Fibroblast of skin of back (primary cell): ENCODE measurements around the gene ATF6B.
A peak's percentile ranks its signal among the peaks of the same experiment; 100 is the strongest.

Experiments used
- DNase-seq: peaks from one replicate; pipeline ENCODE4 v3.0.0-alpha.2; 2013

ATF6B gene

GRCh38 chr6:32131439-32131948, 3.4 kb upstream of the ATF6B start:
- no peak for DNase-seq

DNA sequence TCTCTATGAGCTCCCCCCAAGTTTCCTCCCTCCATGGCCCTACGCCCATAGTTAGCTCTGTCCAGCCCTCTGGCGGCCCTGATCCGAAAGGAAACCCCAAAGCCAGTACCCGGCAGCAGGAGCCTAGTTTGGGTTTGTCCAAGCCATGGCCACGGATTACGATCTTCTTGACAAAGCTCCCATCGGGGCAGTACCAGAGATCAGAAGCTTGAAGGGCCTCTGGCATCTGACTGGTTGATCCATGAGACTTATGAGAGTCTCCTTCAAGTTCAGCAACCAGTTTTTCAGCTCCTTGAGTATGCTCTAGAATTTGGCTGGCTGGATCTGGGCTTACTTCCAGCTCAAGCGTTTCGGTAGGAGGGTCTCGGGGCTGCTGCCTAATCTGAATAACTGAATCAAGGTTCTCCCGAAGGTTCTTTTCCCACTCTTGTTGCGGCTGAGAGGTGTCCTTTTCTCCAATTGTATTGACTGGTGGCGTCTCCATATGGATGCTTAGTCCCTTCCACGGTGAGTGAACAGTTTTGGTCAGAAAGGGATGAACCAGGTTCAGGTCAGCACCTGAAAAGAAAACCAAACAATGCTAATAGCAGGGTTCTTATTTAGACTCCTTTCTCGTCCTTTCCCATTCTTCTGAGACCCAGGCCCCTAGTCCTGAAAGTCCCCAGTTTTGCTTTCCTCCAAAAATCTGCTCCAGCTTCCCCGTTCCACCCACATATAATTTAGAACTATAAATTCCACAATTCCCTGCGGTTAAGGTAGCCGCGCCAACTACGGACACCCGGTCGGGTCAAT, 1.4 kb upstream of the ATF6B start:
- no peak for DNase-seq

DNA sequence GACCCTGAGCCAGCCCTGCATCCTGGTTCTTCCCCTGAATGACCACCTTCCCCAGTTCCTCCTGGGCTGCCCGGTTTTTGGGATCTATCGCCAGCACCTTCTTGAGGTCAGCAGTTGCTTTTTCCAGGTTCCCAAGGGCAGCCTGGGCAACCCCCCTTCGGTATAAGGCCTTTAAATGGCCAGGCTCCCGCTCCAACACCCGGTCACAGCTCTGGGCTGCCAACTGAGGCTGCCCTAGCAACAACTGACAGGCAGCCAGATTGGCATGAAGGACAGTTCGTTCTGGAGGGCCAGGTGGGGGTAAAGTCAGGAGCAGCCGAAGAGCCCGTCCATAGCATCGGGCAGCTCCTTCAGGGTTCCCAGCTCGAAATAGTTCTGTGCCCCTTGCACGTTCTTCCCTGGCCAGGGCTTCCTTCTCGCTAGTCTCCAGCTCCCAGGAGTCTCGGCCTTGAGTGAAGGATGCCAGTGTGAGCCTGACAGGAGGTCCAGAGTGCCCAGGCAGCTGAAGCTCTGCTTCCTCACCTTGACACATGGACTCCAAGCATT, 778 bp upstream of the ATF6B start:
- no peak for DNase-seq

GRCh38 chr6:32127409-32127716, 683 bp downstream of the ATF6B start:
- no peak for DNase-seq

DNA sequence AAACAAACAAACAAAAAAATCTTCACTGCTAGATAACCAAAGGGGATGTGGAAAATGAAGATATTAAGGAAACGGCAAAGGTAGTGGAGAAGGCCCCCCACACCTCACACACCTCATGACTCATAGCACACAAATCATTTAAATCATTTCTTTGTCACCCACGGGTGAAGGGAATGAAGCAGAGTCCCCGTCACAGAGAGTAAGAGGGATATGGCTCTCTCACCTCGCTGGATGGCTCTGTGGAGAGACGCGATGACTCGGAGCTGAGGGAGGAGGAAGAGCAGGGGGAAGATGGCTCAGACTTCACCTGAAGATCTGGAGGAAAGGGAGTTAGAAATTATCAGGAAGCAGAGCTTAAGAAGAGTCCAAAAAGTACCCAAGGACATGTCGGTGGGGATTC, 1.2 kb downstream of the ATF6B start:
- no peak for DNase-seq

GRCh38 chr6:32123681-32124080, 4.4 kb downstream of the ATF6B start:
- DNase-seq, result no peak

GRCh38 chr6:32120573-32121059, 7.4 kb downstream of the ATF6B start:
- DNase-seq, result no peak

DNA sequence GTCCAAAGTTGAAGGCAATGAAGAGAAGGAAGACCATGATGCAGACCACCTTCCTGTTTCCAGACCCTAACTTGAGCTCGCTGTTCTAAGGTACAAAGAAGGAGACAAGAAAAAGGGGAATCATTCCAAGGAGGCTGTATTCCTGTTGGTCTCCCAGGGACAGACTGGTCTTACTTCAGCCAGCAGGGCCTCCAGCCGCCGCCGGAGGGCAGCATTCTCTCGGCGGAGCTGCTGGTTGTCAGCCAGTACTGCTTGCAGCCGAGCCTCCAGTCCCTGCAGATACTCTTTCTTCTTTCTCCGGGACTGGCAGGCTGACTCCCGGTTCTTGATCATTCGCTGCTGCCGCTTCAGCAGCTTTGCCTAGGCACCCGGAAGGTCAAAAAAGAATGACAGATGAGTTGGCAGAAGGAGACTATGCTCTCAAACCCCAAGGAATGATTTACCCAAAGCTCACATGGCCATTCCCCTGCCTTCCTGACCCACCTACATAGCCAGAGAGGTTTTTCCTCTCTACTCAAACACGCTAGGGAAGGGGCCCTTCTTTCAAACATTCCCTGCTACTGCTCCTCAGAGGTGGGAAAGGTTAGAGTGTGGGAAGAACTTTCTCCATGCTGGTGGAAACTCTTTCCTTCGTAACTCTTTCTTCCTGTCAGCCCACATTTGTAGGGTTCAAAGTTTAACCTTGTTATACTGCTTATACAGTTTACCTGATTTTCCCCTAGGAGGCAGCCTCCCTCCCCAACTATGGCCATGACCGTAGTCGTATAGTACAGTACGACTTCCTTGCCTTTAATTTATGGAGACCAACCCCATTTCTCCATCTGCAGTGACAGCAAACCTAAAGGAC, 9.0 kb downstream of the ATF6B start:
- peak; percentile 75 for DNase-seq

GRCh38 chr6:32117461-32117860, 10.6 kb downstream of the ATF6B start:
- no peak for DNase-seq

DNA sequence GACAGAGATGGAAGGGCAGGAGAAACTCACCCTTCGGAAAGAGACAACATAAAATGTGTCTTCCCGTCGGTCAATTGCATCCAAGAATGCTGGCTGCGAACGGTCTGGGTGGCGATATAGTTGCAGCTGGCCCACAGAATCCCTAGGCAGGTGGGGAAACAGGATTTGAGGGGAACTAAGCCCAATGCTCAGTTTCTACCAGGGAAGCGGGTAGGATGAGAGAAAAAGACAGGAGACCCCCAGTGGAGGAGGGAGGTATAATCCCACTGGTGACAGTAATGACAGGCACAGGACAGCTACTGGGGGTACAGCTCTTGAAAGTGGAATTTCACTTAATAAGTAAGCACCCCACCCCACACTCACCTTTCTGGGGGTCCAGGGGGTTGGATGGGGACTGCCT, 11.4 kb downstream of the ATF6B start:
- DNase-seq, result peak; percentile 52

- no peak for DNase-seq
Measured at GRCh38 chr6:32115623-32116022, 12.4 kb downstream of the ATF6B start.

GRCh38 chr6:32114796-32115195, 13.2 kb downstream of the ATF6B start:
- DNase-seq, result peak; percentile 94

- DNase-seq, result peak; percentile 87
Measured at GRCh38 chr6:32113386-32114352, 14.4 kb downstream of the ATF6B start.

DNA sequence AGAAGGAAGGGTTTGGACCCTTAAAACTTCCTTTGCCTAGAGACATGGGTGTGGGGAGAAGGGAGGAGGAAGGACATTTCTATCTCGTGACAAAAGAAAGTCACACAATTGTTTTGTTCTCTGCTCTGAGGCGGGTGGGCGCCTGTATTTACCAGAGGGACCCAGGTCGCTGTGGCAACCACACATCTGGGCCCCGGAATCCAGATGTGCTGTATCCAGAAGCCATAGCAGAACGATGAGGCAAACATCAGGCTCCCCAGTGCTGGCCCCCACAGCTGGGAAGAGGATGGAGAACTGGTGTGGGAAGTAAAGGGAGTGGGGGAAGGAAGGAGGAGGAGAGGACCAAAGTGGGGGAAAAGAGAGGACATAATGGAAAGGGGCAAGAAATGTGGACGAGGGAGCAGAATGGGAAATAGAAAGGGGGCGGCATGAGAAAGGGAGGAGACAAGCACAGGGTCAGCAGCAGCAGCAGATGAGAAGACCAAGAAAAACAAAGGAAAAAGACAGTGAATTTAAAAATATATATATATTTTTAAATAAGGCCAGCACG, 15.5 kb downstream of the ATF6B start:
- DNase-seq, result no peak

DNA sequence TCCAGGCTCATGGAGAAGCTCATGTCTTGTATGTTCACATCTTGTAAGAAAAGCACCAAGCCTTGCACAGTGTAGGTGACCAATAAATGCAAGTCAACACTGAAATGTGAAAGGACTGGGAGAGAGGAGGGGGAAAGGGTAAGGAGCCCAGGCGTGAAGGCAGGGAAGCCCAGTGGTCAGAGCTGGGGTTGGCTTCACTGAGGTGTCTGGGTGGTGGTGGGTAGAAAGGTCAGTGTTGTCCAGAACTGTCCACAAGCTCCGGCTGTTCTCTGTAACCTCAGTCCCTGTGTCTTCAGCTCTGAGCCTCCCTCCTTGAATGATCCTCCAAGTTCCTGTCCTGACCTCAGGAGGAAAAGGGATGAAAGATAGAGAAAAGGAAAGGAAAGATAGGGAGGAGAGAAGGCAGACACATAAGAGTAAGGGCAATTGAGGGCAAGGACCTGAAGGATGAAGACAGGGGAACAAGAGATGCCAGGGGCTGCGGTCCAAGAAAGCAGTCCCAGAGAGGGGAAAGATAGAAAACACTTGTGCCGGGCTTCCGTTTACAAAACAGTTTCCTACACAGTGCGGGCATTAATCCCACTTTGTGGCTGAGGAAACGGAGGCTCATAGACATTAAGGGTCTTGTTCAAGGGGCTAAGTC, 16.5 kb downstream of the ATF6B start:
- no peak for DNase-seq

DNA sequence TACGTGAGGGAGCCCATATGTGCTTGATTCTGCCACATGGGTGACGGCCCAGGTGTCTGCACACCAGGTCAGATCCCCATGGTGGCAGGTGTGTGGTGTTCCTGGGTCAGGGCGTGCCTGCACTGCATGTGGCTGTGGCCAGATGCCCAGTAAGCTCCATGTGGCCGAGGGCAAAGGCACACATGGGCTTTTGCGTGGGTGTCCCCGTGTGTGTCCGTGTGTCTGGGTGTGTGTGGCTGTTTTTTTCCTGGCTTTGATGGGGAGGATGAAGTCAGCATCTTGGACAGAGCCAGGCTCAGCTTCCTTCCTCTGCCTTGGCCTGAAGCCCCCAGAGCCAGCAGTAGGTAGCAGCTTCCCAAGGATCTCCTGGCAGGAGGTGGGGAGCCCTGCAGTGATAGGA, 17.4 kb downstream of the ATF6B start:
- no peak for DNase-seq

GRCh38 chr6:32109765-32110160, 18.3 kb downstream of the ATF6B start:
- no peak for DNase-seq

DNA sequence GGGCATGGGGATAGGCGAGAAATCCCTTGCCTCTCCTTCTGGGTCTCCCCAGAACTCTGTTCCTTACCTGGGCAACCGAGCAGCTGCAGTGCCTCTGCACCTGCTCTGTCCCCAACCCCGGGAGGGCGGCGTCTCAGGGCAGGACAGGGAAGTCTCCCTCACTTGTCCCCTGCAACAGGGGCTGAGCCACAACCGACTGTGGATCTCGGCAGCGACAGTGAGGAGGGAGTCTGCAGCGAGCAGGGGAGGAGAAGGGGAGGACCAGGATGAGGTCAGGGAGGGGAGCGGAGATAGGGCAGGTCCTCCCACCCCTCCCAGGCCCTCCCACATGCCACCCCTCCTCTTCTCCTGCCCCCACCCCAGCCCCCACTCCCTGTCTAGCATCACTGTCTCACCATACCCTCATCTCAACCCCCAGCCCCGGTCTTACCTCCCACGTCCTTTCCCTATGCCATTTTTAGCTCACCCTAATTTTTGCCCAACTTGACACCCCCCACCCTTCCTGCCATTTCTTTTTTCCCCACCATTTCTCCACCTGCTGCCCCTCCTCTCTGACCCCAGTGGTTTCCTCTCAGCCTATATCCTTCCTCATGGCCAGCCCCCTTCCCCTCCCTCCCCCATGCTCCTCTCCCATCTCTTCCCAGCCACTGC, 18.8 kb downstream of the ATF6B start, which contains the start of gene TNXB:
Gene TNXB (minus strand): TSS at position 225 of the 651 bp plus-strand sequence. CDS start 11,140 bp downstream, outside the sequence.
- DNase-seq, result no peak

- DNase-seq, result no peak
Measured at GRCh38 chr6:32108727-32109113, 19.3 kb downstream of the ATF6B start.

DNA sequence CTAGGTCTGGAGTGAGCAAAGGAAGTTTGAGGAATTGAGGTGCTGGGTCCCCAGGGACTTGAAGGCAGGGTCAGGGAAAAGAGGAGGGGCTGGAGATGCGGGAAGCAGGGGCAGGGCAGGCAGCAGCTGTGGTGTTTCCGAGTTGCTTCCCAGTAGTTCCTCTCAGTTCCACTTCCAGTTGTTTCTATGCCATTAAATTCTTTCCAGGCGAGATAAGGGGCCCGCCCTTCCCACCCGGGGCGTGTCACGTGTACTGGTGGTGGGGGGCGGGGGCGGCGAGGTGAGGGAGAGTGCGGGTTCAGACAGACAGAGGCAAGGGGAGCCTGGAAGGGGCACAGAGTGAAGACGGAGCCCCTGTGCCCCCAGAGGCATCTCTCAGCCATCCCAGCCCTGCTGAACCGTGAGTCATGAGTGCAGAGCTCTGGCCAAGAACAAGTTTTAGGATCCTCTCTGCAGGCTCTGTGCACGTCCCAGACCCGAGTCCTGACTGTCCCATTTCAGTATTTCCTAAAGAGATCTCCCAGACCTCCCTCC, 19.9 kb downstream of the ATF6B start:
- peak; percentile 68 for DNase-seq
